Endothelial cell of umbilical vein (primary cell): Measurements from ENCODE around the gene CATSPER3. TPM values are rescaled to one million over a fixed set of nuclear protein-coding genes. Genes with fewer than 3 reads are reported as not detected.

Source experiments
- BruUV-seq: library from RNA; stranded (reverse); fragments of 400-500 nt; replicated peaks from 2 replicates; lab custom pipeline; 2021; lab: Mats Ljungman, UMichigan
- CTCF ChIA-PET: fragments of 300-600, 350-600 bp; sonication (Branson Sonifier 250); formaldehyde crosslinking; loops from one replicate; lab custom pipeline; 2021; ENCODE audit warnings: antibody characterized with exemption, inconsistent platforms; lab: Charles Lee
- POLR2A ChIA-PET: fragments of 300-600, 350-600 bp; sonication (Branson Sonifier 250); formaldehyde crosslinking; loops from one replicate; lab custom pipeline; 2021; ENCODE audit warnings: antibody characterized with exemption, inconsistent platforms; lab: Charles Lee
- DNase-seq: peaks from one replicate; pipeline ENCODE4 v3.0.0-alpha.2; 2011; ENCODE audit warnings: low read depth, low spot score
- FAIRE-seq: peaks from 2 replicates; lab custom pipeline; 2011; peaks lifted over from hg19 to GRCh38; lab: Jason Lieb, UNC
- H2AFZ ChIP-seq: 2 replicates; pipeline ENCODE4 v1.6.0; 2012; ENCODE audit warnings: low read depth, low read length, control low read depth, inconsistent platforms
- H3K27ac ChIP-seq: 2 replicates; pipeline ENCODE4 v1.5.1; 2011; ENCODE audit warnings: low read depth, mild to moderate bottlenecking, control low read depth, low read length, moderate library complexity; ENCODE audit not compliant: insufficient read depth
- H3K27me3 ChIP-seq, 2 experiments: 2 replicates each; pipeline versions ENCODE4 v1.6.0 to v1.6.1; 2011; ENCODE audit warnings: low read length in 2 of 2, mixed read lengths in 1 of 2; ENCODE audit not compliant: control insufficient read depth in 2 of 2, insufficient read depth in 2 of 2
- H3K36me3 ChIP-seq, 2 experiments: 2 replicates in 1 of 2; 3 replicates in 1 of 2; pipeline ENCODE4 v1.5.1; 2011; ENCODE audit warnings: low read length in 2 of 2, mild to moderate bottlenecking in 1 of 2, moderate library complexity in 1 of 2; ENCODE audit not compliant: control insufficient read depth in 2 of 2, insufficient read depth in 2 of 2; ENCODE audit errors: extremely low read depth in 1 of 2
- H3K4me1 ChIP-seq: 3 replicates; pipeline ENCODE4 v1.5.1; 2011; ENCODE audit warnings: mild to moderate bottlenecking, low read length; ENCODE audit not compliant: control insufficient read depth, insufficient read depth; ENCODE audit errors: extremely low read depth
- H3K4me2 ChIP-seq: 2 replicates; pipeline ENCODE4 v1.6.1; 2011; ENCODE audit warnings: low read length, control low read depth, mixed read lengths; ENCODE audit not compliant: insufficient read depth
- H3K4me3 ChIP-seq, 3 experiments: fragments of 200-600 bp in 1 of 3; sonication (generic), shearing (Covaris generic) in 1 of 3; replicated peaks in 1 of 3; 2 replicates each; pipeline ENCODE4 v1.5.1; 2011 to 2016; ENCODE audit warnings: control low read depth in 3 of 3, low read length in 3 of 3, mild to moderate bottlenecking in 2 of 3, inconsistent platforms in 1 of 3, low read depth in 1 of 3, moderate library complexity in 1 of 3; ENCODE audit not compliant: insufficient read depth in 1 of 3
- H3K79me2 ChIP-seq: 2 replicates; pipeline ENCODE4 v1.6.0; 2012; ENCODE audit warnings: low read length, inconsistent platforms; ENCODE audit not compliant: control insufficient read depth, insufficient read depth
- H3K9ac ChIP-seq: replicated peaks from 2 replicates; pipeline ENCODE3; 2011; ENCODE audit warnings: low read length, control low read depth; ENCODE audit not compliant: insufficient read depth; ENCODE audit errors: extremely low read depth
- H3K9me1 ChIP-seq: replicated peaks from 3 replicates; pipeline ENCODE4 v1.6.0; 2011; ENCODE audit warnings: mild to moderate bottlenecking, low read length; ENCODE audit not compliant: control insufficient read depth, insufficient read depth; ENCODE audit errors: extremely low read depth
- H3K9me3 ChIP-seq: replicated peaks from 2 replicates; pipeline ENCODE4 v1.5.1; 2012; ENCODE audit warnings: low read length, inconsistent platforms; ENCODE audit not compliant: control insufficient read depth, insufficient read depth
- H4K20me1 ChIP-seq: replicated peaks from 2 replicates; pipeline ENCODE3; 2011; ENCODE audit warnings: mild to moderate bottlenecking, low read length; ENCODE audit not compliant: control insufficient read depth, insufficient read depth; ENCODE audit errors: extremely low read depth
- CTCF ChIP-seq, 2 donors: IDR thresholded peaks; 1 replicate in 1 of 2; 2 replicates in 1 of 2; pipeline ENCODE4 v1.5.1; 2011; ENCODE audit warnings: low read length in 2 of 2, mild to moderate bottlenecking in 2 of 2, moderate library complexity in 2 of 2, control low read depth in 1 of 2, inconsistent platforms in 1 of 2, low read depth in 1 of 2; ENCODE audit not compliant: insufficient read depth in 1 of 2; ENCODE audit errors: extremely low read depth in 1 of 2
- EZH2 ChIP-seq: IDR thresholded peaks from 2 replicates; pipeline ENCODE4 v1.6.1; 2012; ENCODE audit warnings: borderline replicate concordance, low read depth, mild to moderate bottlenecking, moderate library complexity, low read length, inconsistent platforms; ENCODE audit not compliant: severe bottlenecking
- FOS ChIP-seq: IDR thresholded peaks from 2 replicates; pipeline ENCODE4 v1.6.1; 2011; ENCODE audit warnings: mild to moderate bottlenecking, low read length, moderate library complexity, borderline replicate concordance; ENCODE audit not compliant: insufficient read depth
- GATA2 ChIP-seq: IDR thresholded peaks from 2 replicates; pipeline ENCODE4 v1.7.0; 2011; ENCODE audit warnings: low read depth, mild to moderate bottlenecking, moderate library complexity, mixed read lengths, low read length; ENCODE audit not compliant: insufficient read length, insufficient read depth
- JUN ChIP-seq: IDR thresholded peaks from 2 replicates; pipeline ENCODE4 v1.6.1; 2011; ENCODE audit warnings: borderline replicate concordance, low read depth; ENCODE audit not compliant: insufficient read length, insufficient read depth
- MAX ChIP-seq: IDR thresholded peaks from 2 replicates; pipeline ENCODE4 v1.6.1; 2011; ENCODE audit not compliant: insufficient read depth, insufficient read length
- MYC ChIP-seq: IDR thresholded peaks from one replicate; pipeline ENCODE4 v1.6.1; 2011; ENCODE audit warnings: mild to moderate bottlenecking, low read depth, low read length
- POLR2A ChIP-seq: IDR thresholded peaks from 2 replicates; pipeline ENCODE4 v1.6.1; 2012; ENCODE audit warnings: low read depth, mild to moderate bottlenecking, control low read depth, low read length
- POLR2AphosphoS5 ChIP-seq: IDR thresholded peaks from 2 replicates; pipeline ENCODE4 v1.6.1; 2012; ENCODE audit warnings: low read depth, mild to moderate bottlenecking, control low read depth, low read length, moderate library complexity; ENCODE audit not compliant: insufficient read depth
- dilution Hi-C: fragments of 300-500 bp; cut with MboI; formaldehyde crosslinking; loops from one replicate; pipeline ENCODE4 v1.15.0; 2019; ENCODE audit warnings: low sequenced_read_pairs; ENCODE audit not compliant: extremely low pct_ligation_motif_present
- intact Hi-C: fragments of 100-400 bp; cut with micrococcal nuclease; formaldehyde crosslinking; loops from one replicate; pipeline ENCODE4 v1.10.0; 2022
- polyA plus RNA-seq, 4 experiments: library from polyadenylated mRNA; depleted of rRNA in 3 of 4; stranded (reverse) in 3 of 4; unstranded in 1 of 4; fragments of >200 nt; gene quantifications; 2 replicates each; pipeline versions ENCODE4 v1.2.1 to v1.2.3, GENCODE V29; 2011 to 2012; ENCODE audit warnings: missing spikeins in 1 of 4
- total RNA-seq: library from RNA; stranded (reverse); gene quantifications from 2 replicates; pipeline ENCODE4 v1.2.3, GENCODE V29; 2021

Gene CATSPER3
- total and polyA plus RNA-seq, 2 donors (not counting 3 experiments of a cell fraction or from before 2014, with no cell fraction given) = 0.43 to 0.71 TPM

DNA sequence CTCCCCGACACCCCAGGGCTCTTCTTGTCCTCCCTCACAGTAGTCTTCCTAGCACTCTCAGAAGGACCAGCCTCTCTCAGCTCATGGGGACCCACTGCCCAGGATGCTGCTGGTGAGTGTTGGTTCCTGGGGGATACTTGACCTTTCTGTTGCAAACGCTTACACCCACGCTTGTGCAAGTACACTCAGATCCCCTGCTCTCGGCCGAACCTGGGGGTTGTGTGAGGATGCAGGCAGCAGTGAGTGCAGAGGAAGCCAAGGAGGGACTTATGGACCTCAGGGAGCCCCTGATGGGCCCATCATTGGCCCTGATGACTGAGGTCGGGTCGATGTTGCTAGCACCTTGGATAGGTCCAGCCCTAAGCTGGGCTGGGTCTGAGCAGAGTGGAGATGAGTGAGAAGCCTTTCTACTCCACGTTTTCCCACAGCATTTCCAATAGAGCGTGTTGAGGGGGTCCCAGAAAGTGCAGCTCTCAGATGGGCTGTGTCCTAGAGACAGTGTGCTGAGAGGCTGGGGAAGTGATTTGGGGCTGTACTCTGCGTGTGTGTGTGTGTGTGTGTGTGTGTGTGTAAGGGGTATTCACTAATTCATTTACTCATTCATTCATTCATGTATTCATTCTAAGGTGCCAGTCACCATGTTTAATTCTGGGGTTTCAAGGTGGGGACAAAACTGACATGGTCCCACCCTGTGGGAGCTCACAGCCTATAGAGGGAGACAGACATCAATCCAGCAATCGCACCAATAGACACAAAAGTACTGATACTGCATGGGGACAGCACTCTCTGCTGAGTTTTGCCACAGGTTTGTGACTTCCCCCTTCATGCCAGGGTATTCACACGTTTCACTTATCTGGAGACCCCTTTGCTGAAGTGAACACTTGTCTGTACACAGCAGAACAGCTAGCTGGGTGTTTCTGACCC, 91.6 kb downstream of the CATSPER3 start:
- H3K79me2 ChIP-seq = no peaks in the 10 kb centered on the region
- H3K9me3 ChIP-seq = no peaks in the 10 kb centered on the region
- no peak for DNase-seq
- no peaks in the 10 kb centered on the region for H3K9me1 ChIP-seq
- intact Hi-C loops (no loop called here), dilution Hi-C loops (no loop called here)
- TF ChIP-seq MAX (no peak), CTCF (IDR thresholded peaks at IDR 0.05; ENCODE audit: extremely low read depth in 1 of 2, insufficient read depth in 1 of 2, low read depth in 1 of 2, low read length in 2 of 2) (no peak), FOS (no peak), JUN (no peak), POLR2A (no peak), EZH2 (no peak), GATA2 (no peak), POLR2AphosphoS5 (no peak), MYC (no peak)
- no peak for FAIRE-seq
- no peak overlapping the region for H3K9ac ChIP-seq
- H3K4me1 ChIP-seq = no peaks in the 10 kb centered on the region
- no TSS peak for BruUV-seq
- H3K36me3 ChIP-seq = no peaks in the 10 kb centered on the region
- no peak overlapping the region for H2AFZ ChIP-seq
- POLR2A ChIA-PET = no interaction called here
- no peak overlapping the region for H3K27ac ChIP-seq
- peaks cover 8 to 11% of the 10 kb centered on the region in 2 experiments for H3K27me3 ChIP-seq
- no peaks in the 10 kb centered on the region for H4K20me1 ChIP-seq
- no peak overlapping the region for H3K4me2 ChIP-seq
- CTCF ChIA-PET = interaction anchor here (0.8 to 1.0 kb wide), 2 partner anchors 16 to 132 kb away, joined by 3 read pairs; no protein-coding TSS in a partner anchor
- H3K4me3 ChIP-seq = no peak overlapping the region
